GM21737 (cell line): Measurements from ENCODE around the gene PCGF3.
A peak's percentile ranks its signal among the peaks of the same experiment; 100 is the strongest.
"Not testable (repeated sequence)": the region's sequence is repeated elsewhere in the genome, so short reads cannot be mapped to it uniquely, and the experiment has no call there.

Experiments used
- ATAC-seq: cut with Tn5 transposase; IDR thresholded peaks from one replicate; pipeline ENCODE4 v1.9.1; 2021; ENCODE audit warnings: mild to moderate bottlenecking, moderate library complexity; ENCODE audit not compliant: unreplicated experiment

PCGF3 gene

DNA sequence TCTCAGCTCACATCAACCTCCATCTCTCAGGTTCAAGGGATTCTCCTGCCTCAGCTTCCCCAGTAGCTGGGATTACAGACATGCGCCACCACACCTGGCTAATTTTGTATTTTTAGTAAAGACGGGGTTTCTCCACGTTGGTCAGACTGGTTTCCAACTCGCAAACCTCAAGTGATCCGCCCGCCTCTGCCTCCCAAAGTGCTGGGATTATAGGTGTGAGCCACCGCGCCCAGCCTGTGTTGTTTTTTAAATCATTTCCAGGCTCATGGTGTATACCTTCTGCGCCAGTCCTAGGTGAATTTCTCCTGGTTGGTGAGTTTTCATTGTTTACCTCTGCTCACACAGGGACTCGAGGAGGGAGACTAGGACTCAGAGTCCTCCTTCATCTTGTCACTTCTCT is 74.6 kb downstream of the PCGF3 start:
- not testable (repeated sequence) for ATAC-seq

DNA sequence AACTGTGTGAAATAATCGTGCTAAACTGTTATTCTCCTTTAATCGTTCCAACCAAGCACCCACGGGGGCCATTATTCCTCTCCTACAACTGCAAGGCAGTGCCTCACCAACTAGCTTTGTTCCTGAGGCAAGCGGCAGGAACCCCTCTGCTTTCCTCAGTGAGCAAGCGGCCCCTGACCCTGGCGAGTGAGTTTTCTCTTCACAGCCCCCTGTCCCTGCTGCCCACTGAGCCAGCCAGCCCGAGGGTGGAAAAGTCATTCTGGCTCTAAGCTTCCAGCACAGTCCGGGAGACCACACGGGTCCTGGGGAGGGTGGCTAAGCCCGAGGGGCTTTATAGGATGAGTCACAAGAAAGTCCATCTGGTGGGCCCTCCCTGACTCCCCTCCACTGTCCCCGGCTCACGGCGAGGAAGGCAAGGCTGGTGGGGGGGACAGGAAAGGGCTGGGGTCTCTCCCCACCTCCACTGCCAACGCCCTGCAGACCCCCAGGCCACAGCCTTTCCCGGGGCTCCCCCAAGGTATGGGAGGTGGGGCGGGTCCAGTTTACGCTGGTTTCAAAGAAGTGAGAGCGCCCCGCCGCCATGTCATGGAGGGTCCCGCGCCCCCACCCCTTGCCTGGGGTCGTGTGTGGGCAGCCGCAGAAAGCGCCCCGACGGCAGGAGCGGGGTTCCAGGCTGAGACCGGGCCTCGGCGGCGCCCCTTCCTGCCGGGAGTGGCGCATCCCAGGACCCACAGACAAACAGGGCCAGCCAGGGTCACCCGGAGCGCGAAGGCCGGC is 75.3 kb downstream of the PCGF3 start:
- peak; percentile 1 for ATAC-seq

DNA sequence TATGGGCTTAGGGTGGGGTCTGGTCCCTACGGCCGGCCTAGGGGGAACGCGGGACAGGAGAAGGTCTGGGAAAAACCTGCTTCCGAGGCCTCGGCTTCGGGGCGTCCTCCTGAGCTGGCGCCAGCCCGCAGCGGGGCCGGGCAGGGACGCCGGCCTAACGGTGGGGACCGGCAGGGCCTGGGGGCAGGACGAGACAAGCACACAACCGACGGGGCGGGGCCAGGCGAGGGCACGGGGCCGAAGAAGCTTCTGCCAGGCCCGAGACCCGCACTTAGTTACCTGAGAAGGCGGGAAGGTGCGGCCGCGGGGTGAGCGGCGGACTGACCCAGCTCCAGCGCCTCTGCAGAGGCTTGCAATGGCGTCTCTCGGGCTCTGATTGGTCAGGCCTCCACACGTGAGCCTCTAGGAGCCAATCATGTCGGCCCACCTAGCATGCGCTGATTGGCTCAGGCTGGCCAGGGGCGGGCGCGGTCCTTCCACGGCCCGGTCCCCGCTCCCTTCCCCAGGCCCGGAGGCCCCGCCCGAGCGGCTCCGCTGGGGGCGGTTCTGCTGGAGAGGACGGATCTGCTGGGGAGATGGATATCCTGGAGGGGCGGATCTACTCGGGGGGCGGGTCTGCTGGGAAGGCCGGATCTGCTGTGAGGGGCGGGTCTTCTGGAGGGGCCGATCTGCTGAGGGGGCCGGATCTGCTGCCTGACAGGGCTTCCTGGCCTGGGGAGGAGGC is 76.0 kb downstream of the PCGF3 start:
- peak; percentile 96 for ATAC-seq

DNA sequence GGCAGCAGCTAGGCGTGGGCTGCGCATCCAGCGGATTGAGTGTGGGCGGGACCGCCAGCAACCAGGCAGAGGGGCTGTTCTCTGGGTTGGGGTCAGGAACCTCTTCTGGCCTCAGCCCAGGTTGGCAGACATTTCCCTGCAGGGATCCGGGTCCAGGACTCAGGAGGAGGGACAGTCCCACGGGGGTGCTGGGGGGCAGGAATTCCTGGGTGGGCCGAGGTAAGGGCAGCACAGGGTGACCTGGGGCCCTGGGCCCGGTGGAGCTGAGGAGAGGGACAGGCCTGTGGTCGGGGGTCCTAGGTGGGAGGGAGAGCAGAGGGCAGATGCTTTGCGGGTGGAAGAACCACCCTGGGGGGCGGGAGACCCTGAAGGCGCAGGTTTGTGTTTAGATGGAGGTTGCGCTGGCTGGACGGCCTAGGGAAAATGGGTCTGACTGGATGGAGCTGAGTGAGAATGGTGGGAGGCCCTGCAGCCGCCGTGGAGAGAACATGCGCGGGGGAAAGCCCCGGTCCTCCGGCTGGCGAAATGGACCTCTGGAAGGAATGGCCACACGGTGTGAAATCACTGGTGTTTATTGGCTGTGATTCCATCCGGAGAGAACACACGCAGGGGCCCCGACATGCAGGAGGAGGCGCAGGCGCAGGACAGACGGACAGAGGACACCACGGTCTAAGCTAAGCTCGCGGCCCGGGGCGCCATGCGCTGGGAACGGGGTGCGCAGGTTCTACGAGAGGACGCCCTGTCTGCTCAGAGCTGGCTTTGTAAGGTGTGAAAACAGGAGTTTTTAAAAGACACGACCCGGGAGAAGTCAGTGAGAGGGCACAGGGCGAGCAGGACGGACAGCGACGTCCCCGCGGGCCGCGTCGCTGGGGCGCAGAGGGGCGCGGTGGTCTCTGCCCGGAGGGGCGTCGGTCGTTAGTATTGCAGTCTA is 79.0 kb downstream of the PCGF3 start:
- no peak for ATAC-seq

DNA sequence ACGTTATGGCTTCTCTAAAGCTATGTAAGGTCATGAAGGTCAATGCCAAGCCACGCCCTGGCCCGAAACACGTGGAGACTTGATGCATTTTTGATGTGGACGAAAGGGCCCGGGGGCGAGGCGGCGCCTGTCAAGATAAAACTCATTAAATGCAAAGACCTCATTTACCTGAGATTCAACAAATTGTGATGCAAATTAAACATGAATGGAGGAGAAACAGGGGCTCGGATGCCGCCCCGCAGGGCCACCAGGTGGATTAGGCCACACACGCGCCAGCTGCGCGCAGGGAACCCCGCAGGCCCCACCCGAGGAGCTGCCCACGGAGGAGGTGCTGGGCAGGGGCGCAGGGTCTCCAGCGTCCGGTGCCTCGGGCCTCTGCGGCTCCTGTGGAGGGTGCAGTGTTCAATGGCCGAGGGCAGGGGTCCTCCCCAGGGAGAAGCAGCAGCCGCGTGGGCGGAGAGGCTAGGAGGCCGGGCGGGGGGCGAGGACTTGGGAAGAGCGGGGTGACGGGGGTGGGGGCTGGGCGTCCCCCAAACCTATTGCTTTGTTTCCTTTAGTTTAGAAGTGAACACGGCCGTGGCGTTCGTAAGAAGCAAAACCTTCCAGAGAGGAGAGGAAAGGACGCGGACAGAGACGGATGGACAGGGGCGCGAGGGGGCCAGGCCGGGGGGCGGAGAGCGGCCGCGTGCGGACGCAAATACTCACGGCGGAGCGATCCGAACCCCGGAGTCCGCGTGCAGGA is 79.9 kb downstream of the PCGF3 start:
- no peak for ATAC-seq

DNA sequence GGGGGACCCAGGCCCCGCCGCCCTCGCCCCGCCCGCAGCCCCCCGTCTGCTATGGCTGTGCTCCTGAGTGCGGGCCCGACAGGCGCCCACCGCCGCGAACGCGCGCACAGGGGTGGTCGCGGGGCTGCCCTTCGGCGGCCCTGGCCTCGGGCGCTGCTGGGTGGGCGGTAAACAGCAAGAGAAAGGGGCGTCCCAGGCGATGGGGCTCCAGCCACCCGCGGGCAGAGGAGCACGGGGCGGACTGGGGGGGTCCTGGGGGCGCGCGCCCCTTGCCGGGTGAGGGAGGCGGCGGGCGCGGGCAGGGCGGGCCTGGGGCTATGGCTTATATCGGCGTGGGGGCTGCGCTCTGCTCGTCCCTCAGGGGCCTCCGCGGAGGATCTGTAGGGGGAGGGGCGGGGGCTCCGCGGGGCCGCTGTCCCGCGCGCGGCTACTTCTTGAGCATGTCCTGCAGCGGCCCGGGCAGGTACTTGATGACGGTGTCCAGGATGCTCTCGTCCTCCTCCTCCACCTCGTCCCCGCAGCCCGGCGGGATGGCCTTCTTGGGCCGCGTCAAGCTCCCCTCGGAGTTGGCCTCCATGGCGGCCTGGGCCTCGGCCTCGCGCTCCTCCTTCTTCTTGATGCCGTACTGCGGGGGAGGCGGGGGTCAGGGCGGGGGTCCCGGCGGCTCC is 80.6 kb downstream of the PCGF3 start:
- no peak for ATAC-seq

DNA sequence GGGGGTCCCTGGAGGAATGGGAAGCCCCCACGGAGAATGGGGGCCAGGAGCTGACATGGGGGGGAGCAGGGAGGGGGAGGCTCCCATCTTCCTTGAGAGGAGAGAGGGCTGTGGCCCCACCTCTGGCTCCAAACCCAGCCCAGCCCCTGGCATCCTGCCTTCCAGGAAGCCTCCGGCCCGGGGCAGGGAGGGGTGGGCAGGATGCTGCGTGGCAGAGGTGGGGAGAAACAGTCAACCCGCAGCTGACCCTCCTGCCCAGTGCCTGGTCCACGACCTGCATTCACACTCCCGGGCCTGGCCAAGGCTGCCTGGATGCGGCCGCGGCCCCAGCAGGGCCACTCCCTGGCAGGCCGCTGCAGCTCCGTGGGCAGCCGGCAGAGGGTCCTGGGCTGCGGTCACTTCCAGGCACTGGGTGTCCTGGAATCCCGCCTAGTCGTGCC is 81.2 kb downstream of the PCGF3 start:
- no peak for ATAC-seq

DNA sequence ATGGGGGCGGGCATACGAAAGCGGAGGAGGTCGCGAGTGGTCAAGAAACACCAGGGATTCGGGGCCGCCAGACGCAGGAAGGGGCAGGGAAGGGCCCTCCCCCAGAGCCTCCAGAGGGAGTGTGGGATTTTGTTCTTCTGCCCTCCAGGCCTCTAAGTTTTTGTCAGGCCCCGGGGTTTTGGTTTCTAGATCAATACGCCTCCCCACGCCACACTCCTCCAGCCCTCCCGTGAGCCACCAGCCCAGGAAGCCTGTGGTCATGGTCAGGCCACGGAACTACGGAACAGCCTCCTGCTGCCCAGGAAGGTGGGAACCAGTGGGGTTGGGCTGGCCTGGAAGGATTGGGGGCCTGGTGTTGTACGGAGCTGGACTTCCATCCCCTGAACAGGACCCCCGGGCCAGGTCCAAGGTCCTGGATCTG is 81.9 kb downstream of the PCGF3 start:
- no peak for ATAC-seq

DNA sequence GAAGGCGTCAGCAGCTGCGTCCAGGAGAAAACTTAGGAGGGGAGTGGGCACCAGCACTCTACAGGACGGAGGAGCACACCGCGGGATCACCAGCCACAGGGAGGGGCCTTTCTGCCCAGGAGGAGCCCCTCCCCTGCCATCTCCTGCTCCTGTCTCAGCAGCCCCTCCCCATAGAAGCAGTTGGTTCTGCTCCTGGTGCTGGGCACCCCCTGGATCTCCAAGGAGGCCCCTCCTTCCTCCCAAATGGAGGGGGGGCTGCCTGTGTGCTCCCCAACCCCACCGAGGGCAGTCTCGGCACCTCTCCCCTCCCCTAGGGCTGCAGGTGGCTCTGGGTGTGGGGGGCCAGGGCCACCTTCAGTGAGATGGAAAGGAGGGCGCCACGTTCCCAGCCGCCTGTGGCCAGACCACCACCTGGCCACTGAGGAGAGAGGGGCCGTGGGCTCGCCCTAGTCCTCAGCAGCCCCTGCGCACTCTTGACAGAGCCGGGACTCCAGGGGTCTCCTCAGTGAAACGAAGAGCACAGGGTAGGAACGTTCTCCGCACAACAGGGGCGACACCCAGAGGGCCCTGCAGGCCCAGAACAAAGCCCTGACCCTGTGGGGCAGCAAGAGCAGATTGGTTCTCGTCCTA is 82.5 kb downstream of the PCGF3 start:
- no peak for ATAC-seq

DNA sequence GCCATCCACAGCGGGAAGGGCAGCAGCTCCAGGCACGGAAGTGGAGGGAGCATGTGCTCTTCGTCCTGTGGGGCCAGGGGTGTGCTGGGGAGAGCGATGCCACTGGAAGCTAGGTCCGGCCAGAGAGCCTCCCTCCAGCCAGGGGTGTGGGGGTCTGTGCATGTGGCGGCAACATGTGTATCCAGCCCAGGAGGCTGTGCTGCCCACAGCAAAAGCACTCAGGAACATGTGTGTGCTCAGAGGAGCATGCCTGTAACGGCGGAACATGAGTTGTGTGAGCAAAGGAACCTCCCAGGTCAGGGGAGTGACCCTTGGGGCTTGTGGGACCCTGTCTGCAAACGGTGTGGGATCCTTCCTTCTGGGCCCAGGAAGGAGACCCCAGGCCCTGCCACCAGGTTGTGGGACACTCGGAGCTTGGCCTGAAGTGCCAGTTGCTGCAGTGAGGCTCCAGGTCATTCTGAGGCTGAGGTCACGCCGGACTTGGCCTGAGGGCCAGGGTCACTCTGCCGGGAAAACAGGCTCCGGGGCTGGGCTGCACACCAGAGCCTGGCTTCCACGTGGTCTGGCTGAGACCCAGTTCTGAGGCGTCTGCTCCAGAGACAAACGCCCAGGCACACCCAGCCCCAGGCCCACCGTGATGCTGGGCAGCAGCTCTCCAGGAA is 83.1 kb downstream of the PCGF3 start:
- no peak for ATAC-seq

DNA sequence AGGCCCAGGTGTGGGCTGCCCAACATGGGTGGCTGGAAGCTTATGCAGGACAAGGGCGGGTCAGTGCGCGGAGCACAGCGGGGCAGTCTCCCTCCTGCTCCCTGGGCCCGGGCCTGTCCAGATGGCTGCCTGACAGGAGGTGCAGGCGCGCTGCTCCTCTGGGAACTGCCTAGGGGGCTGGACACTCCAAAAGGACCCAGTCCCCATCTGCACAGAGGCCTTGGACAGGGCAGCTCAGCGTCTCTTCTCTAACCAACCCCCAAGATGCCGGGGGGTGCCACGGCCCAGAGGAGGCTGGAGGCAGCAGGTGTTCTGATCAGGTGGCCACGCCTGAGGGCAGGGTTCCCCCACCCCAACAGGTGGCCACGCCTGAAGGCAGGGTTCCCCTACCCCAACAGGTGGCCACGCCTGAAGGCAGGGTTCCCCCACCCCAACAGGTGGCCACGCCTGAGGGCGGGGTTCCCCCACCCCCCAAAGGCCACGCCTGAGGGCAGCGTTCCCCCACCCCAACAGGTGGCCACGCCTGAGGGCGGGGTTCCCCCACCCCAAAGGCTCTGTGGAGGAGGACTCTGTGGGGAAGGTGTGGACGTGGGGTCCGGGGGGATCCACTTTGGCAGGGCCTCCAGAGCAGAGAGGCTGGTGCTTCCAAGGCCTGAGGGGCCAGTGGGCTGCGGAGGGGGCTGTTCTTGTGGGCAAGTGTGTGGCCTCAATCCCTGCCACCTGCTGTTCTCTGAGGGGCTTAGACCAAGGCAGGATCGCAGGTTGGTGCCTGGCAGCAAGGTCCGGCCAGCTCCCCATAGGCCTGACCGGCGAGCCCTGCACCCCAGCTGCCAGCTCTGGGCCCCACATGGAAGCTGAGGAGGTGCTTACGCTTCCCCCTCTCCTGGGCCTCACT is 84.2 kb downstream of the PCGF3 start:
- ATAC-seq = no peak

DNA sequence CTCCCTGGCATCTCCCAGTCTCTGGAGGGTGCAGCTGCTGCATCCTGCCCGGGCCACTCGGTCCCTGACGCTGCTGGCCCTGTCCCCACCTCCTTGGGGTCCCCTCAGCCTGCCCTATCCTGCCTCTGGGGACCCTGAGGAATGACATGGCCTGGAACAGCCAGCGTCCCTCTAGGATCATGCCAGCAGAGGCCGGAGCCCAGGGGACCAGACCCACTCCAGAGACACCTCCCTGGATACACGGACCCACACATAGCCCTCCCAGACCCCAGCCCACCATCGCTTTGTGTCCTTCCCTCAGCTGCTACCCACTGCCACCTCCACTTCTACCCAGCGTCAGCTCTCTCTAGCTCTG is 84.8 kb downstream of the PCGF3 start:
- no peak for ATAC-seq

DNA sequence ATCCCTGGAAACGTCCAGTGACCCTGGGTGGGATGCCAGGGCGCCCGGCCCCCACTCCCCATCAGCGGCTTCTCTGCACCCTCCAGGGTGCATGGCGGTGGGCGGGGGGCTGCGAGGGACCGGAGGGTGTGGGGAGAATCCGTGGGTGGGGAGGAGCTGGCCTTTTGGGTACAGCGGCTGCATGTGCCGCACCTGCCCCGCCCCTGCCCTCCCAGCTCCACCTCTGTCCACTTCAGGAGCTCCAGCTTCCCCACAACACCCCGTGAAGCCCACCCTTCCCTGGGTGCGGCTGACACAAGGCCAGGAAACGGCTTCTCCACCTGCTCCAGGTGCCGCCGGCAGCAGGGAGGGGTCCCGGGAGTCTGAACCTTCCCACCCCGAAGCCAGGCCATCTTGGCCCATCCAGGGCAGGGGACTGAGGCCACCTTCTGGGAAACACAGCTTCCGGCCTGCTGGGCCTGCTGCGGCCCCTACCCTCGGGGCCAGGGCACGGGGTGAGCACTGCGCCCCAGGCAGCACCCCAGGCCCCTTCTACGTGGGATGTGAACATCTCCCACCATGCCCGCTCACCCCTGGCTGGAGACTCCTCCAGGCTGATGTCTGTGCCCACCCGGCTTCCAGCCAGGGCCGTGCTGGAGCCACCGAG is 85.7 kb downstream of the PCGF3 start:
- ATAC-seq = no peak

DNA sequence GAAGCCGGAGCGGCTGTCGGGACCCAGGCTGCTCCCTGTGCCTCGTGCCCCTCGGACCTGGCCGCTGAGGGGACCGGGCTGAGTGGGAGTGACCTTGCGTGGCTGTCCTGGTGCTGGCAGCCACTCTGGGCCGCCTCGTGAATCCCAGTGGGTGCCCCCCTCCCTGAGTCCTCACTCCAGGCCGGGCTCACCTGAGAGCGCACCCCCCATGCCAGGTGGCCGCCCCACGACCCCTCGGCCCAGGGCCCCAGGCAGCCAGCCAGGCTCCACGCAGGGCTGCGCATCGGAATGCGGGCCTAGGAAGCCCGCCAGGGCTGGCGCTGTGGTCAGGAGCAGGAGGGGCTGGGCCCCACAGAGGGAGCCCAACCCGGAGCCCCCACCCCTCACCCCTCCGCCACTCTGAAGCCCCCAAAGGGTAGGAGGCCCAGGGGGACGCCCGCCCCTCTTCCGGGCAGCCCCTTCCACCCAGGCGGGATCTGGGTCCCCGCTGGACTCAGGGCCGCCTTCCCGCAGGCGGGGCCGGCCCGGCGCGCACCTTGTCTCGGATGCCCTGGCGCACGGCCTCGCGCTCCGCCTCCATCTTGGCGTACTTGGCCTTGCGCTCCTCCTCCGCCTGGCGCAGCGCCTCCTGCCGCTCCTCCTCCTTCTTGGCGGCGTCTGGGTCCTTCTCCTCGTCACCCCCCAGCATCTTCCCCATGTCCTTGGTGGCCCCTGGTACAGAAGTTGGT is 86.4 kb downstream of the PCGF3 start:
- ATAC-seq = no peak

DNA sequence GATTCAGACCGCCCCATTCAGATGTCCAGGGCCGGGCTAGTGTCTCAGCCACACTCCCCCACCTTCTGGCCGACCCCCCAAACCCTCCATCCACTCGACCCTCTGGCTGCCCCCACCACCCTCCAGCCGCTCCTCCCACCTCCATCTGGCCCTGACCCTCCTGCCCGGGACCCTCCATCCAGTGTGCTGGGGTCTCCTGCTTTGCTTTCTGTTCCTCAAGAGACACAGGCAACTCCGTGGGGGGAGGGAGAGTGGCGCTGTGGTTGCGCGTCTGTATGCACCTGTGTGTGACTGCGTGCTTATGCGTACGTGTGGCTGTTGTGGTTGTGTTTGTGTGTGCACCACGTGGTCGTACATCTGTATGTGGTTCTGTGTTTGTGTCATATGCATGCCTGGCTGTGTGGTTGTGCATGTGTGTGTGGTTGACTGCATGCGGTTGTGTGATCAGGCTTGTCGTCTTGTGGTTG is 87.0 kb downstream of the PCGF3 start:
- ATAC-seq = no peak

DNA sequence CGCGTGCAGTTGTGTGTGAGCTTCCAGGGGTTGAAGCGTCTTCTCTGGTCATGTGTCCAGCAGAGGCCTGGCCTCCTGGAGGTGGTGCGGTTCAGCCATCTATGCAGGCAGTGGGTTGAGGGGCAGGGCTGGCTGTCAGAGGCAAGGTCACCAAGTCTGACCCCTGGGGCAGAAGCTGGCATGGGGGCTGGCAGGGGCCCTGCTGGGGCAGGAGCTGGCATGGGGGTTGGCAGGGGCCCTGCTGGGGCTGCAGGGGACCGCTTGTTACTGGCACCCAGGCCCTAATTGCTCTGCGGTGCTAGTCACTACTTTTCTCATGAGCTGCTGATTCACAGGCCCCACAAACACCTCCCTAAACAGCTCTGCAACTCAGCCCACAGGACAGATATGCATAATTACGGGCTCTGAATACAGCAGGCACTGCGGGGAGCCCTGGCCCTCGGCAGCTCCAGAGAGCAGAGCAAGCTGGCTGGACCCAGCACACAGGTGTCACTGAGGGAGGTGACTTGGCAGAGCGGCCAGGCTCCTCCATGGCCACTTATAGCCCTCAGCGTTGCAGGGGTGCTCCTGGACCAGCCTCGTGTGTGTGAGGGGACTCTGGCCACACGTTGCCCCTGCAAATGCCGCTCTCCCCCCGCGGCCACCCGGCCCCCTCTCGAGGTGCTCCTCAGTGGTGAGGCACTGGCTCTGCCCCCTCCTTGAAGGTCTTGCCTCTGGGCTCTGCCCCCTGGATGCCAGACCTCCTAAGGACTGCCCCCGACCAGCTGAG is 87.6 kb downstream of the PCGF3 start:
- no peak for ATAC-seq
